ENCODE data around the gene URB2.

The URB2 gene

GRCh38 chr1:229650045-229650444 lies 24.0 kb downstream of the URB2 start:
- no peak for FAIRE-seq

DNA sequence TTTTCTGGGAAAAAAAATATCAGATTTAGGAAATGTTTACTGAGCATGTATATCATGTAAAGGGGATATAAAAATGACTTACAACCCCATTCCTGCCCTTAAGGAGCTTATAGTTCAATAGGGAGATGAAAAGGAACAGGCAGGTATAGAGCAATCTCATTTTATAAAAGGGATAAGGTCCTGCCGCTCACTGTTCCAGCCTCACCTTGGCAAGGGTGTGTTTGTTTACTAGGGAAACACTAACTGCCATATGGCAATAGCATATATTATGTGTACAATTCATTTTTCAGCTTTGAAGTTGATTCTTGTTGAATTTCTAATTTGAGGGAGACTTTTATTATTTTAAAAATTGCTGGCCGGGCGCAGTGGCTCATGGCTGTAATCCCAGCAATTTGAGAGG lies 25.5 kb downstream of the URB2 start:
- no peak for FAIRE-seq

DNA sequence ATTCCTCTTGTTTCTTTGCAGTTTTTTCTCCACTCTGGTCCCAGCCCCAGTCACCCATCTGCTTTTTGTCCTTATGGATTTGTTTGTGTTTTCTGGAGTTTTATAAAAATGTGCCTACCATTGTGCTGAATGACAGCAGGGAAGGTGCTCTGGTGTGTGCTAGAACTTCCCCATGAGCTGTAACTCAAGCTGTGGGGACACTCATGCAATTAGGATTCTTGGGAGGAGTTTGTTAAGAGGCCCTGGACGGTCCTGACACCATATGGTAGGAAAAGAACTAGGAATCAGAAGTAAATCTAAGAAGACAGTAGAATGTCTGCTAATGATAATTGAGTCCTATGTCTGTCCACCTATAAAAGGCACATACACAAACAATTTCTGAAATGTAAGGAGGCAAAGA lies 27.4 kb downstream of the URB2 start:
- FAIRE-seq: no peak

GRCh38 chr1:229655781-229656180 lies 29.7 kb downstream of the URB2 start:
- no peak for FAIRE-seq

DNA sequence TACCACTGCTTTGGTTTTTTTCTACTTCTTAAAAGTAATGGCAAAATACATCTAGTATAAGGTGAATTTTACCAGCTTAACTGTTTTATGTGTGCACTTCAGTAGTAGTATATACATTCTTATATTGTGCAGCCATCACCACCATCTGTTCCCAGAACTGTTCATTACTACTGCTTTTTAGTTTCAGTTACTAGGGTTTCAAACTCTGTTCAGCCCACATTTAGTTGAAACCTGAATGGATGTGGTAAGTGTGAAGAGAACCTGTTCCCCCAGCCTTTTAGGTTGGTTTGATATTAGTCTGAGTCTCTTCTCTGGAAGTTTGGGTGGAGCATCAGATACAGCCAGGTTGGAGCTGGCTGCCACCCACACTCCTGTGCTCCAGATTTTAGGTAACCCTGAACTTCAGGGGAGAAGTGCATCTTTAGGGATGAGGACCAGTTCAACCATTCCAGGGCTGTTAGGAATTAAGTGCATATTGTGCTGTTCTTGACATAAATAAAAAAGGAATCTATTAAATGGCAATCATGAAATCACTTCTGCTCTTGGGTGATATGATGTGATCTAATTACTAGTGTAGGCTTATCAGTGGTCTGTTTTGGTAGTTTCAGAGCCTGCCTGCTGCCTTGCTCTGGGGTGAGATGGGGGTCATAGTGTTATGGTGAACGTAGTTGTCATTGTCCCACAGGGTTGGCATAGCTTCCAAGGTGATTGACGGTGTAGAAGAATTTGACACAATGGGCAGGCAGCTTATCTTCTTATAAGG lies 32.1 kb downstream of the URB2 start:
- FAIRE-seq: no peak

GRCh38 chr1:229661022-229661877 lies 35.2 kb downstream of the URB2 start:
- FAIRE-seq: no peak

DNA sequence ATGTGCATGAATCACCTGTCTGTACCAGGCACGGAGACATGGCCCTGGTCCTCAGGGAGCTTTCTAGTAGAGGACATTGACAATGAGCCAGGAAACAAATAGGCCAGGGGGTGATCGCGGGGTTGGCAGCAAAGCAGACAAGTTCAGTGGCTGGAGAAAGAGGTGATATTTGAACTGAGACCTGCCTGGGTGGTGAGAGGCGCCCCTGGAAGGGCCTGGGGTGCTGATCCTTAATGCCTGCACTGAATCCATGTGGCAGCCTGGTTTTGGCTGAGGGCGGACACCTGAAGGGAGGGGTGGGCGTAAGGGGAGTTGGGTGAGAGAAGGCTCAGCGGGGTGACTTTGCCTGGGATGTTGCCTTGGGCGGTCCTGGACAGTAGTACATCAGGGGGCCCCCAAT lies 35.9 kb downstream of the URB2 start:
- no peak for FAIRE-seq

DNA sequence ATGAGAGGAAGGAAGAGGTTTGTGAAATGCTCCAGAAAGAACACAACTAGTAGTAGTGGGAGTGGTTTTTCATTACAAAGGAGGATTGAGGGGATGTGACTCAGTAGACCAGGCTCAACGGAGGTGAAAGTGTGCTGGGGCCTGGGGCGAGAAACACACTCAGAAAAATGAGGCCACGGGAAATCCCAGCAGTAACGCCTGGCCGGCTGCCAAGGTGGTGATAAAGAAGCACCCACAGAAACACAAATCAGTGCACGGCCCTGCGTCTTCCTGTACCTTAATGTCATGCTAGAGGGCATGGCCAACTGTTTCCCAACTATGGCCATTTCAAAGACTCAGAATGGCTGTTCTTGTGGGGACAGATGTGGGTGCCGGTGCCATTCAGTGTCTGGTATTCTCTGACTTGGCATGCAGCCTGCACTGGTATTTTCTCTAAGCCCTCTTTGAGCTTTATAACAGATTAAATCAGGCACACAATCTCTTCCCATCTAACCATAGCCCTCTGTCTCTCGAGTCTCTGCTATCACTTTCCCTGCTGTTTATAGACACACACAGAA lies 38.2 kb downstream of the URB2 start:
- no peak for FAIRE-seq

DNA sequence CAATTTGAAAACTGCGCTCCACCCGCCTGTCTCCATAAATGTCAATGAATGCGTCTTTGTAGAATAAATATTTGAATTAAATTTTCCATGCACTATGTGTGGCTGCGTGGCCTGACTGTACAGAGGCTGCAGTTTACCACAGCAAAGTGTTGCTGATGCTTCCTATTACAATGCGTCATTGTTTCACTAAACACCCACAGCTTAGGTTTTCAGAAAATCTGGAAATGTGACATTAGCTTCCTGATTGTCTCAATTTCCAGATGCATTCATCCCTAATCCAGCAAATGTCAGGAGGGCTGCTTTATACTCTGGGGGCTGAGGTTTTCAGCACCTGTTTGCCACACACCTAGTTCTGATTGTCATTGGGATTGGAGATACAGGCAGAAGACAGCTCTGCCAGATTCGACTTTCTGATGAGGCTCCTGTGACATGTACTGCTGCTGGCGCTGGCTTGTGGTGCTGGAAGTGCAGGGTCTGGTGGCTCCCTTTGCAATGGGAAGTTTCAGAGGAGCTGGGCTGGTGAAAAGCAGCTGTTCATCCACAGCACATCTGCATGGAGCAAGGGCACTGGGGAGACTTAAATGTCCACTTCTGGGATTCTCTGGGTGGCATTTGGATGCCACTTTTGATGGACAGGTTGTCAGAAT lies 40.0 kb downstream of the URB2 start:
- FAIRE-seq: no peak

DNA sequence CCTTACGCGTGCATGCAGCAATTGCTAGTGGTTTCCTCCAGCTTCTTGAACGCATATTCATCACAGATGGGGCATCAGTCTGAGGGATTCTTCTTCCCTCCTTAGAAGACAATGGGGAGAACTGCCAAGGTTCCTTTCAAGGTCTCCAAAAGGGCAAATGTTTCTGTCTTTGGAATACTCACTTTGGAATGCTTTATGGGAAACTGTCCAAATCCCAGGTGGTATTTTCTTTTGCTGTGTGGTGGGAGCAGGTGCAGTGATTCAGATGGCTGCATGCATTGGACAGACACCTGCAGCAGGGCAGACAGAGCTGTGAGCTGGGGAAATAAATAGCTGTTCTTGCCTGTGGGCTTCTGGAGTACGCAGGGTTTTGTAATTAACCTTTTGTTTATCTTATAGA lies 40.5 kb downstream of the URB2 start:
- no peak for FAIRE-seq

DNA sequence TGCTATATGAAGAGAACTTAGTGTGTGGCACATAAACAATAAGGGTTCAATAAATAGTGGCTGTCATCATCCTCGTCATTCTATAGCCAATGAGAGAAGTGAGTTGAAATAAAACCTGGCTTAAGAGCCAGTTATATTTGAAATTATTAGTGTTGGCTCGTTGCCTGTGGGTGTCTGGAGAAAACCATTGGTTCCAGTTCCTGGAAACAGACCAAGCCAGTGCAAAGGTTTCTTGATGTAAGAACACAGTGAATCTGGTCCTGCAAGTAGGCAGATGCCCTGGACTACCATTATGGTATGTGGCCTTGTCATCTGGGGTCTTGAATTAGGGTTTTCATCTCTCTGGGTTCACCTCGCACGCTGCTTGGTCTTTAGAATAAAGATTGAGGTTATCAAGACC lies 43.3 kb downstream of the URB2 start:
- no peak for FAIRE-seq

DNA sequence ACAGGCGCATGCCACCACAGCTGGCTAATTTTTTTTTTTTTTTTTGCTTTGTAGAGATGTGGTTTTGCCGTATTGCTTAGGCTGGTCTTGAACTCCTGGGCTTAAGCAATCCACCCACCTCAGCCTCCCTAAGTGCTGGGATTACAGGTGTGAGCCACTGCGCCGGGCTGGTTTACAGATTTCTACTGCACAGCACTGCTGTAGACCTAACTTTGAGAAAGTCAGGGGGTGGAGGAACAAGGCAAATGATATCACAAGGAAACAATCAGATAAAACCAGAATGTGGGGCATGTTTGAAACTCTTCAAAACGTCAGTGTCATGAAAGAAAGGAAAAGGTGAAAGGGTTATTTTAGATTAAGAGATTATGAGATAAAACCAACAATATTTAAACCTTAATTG lies 45.3 kb downstream of the URB2 start:
- no peak for FAIRE-seq

DNA sequence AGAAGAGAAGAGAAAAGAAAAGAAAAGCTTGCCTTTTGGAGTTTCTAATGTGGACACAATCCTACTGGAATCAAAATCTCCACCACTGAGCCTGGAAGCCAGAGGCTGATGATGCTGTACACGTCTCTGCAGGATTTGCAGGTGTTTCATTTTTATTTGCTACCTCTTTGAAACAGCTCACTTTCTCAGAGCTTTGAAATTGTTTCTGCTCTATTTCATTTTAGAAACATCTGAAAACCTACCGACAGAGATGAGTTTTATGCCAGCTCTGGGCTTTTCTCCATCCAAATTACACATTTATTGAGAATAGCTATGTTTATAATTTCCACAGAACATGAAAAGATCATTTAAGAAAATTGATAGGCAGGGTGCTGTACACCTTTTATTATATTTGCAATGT lies 46.2 kb downstream of the URB2 start:
- no peak for FAIRE-seq

DNA sequence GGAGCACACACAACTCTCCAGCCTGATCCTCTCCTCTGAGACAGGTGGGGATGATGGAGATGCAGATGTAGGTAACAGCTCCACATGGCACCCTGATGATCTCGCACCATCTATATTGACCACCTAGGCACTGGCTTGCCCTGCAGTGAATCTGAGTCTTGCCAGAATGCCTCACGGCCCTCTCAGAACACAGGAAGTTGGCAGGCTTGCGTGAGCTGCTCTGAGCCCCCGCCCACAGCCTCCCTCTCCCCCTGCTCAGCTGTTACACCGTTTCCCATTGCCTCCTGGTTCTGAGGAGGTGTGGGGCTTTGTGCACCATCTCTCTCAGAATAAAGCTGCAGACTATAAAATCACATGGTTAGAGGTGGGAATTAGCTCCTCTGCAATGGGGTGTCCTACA lies 48.0 kb downstream of the URB2 start:
- no peak for FAIRE-seq

GRCh38 chr1:229675396-229675795 lies 49.3 kb downstream of the URB2 start:
- FAIRE-seq: no peak

DNA sequence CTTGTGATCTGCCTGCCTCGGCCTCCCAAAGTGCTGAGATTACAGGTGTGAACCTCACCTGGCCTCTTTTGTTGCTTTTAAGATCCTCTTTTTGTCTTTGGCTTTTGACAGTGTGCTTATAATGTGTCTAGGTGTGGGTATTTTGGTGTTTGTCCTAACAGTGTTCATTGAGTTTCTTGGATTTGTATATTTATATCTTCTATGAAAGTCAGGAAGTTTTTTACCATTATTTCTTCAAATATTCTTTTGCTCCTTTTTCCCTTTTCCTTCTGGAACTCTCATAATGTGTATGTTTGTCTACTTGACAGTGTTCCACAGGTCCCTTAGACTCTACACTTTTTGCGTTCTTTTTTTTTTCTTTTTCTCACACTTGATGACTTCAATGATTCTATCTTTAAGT lies 59.1 kb downstream of the URB2 start:
- FAIRE-seq: no peak

DNA sequence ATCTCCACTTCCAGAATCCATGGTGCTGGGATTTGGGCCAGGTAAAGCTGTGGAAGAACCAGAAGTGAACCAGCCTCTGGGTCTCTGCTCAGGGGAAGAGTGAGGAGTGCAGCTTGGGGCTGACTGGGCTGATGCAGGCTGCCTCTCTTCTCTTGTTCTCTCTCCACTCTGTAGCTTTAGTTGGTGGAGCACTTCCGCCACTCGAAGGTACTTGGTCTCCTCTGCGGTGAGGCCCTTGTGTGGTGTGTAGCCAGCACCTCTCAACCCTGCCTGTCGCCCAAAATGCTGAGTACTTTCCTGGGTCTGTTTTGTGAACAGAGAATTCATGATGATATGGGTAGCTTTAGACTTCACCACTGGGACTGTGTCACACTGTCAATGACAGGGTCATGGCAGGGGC lies 63.2 kb downstream of the URB2 start:
- no peak for FAIRE-seq

DNA sequence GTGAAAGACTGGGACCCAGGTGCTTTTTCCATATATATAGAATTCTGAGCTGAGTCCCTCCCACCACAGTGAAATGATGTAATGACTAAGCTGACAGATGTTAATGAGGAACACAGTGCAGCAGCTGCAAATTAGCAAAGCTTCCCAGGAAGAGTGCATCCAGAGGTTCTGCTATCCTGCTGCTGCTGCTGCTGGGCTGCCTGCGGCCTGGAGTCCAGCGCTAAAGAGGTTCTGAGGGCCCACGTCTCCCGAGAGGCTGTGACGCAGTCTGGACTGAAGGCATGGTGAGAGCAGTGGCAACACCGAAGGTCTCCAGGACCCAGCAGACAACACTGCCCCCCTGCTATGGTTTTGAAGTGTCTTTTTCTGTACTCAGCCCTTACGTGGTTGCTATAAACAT lies 63.9 kb downstream of the URB2 start:
- no peak for FAIRE-seq

DNA sequence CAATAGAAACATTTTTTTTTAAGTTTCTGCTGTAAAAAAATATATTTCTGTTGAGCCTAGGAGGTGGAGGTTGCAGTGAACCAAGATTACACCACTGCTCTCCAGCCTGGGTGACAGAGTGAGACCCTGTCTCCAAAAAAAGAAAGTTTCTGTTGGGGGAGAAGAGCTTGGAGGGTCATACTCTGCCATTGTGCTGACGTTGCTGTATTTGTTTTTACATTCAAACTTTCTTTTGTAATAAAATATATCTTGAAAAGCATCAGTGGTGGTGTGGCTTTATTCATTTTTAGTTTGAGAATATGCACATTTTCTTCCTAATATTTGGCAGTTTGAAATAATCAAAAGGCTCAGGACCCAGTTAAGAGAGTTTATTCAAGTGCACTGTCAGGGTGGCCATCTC lies 64.6 kb downstream of the URB2 start:
- FAIRE-seq: no peak

- FAIRE-seq: no peak
These were observed 65.3 kb downstream of the URB2 start for GRCh38 chr1:229691362-229691761.

GRCh38 chr1:229693129-229693900 lies 67.3 kb downstream of the URB2 start:
- FAIRE-seq: no peak

DNA sequence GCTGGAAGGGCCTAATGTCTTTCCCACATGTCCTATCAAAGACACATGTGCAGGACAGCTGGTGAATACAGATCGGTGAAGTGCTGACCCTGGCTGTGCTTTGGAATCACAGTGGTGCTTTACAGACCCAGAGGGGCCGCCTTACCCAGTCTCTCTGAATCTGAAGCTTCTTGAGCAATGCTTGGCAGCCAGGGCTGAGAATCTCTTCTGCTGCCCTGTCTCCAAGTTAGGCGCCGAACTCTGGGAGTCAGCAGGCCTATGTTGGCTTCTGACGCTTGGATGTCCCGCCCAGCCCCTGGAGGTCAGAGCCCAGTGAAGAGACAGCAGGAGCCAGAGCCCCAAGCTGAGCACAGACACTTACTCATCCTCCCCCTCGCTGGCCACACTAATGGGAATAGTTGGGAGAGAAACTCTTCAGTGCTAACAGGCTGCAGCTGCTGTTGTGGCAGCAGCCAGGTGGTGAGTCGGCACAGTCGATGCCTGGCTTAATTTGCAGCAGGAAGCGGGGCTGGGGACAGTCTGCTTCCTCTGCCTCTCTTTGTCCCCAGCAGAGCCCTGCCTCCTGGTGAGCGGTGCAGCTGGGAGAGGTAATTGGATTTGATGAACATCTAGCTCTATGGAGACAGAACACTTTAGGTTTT lies 68.1 kb downstream of the URB2 start:
- no peak for FAIRE-seq
